IgD-negative memory B cell (primary cell): ENCODE results near the gene PCDHGB1. TPM values are rescaled to one million over a fixed set of nuclear protein-coding genes. Genes with fewer than 3 reads are reported as not detected.
"Not testable (repeated sequence)": the region's sequence is repeated elsewhere in the genome, so short reads cannot be mapped to it uniquely, and the experiment has no call there.

Experiments
- H3K27ac Mint-ChIP-seq, 3 donors: one replicate each; pipeline ENCODE4 v1.8.0; 2020 to 2022; ENCODE audit warnings: mild to moderate bottlenecking in 3 of 3, mixed read lengths in 3 of 3, moderate library complexity in 1 of 3
- H3K27me3 Mint-ChIP-seq: one replicate; pipeline ENCODE4 v1.8.0; 2021; ENCODE audit warnings: mixed read lengths
- H3K36me3 Mint-ChIP-seq: one replicate; pipeline ENCODE4 v1.8.0; 2020; ENCODE audit warnings: mild to moderate bottlenecking, mixed read lengths
- H3K4me1 Mint-ChIP-seq, 3 donors: one replicate each; pipeline ENCODE4 v1.8.0; 2020 to 2022; ENCODE audit warnings: mixed read lengths in 3 of 3, mild to moderate bottlenecking in 1 of 3
- H3K4me3 Mint-ChIP-seq, 4 donors: one replicate each; pipeline ENCODE4 v1.8.0; 2020 to 2022; ENCODE audit warnings: mild to moderate bottlenecking in 4 of 4, mixed read lengths in 4 of 4, moderate library complexity in 3 of 4
- H3K9me3 Mint-ChIP-seq, 3 donors: one replicate each; pipeline ENCODE4 v1.8.0; 2020 to 2021; ENCODE audit warnings: mixed read lengths in 3 of 3, mild to moderate bottlenecking in 1 of 3
- polyA plus RNA-seq: library from polyadenylated mRNA; unstranded; fragments of 300-500 nt; fragmentation: Illumina TruSeq; gene quantifications from one replicate; pipeline ENCODE4 v1.2.3, GENCODE V29; 2021

Gene PCDHGB1
- polyA plus RNA-seq, 1 donor from 2014 or later, result 0.41 TPM

DNA sequence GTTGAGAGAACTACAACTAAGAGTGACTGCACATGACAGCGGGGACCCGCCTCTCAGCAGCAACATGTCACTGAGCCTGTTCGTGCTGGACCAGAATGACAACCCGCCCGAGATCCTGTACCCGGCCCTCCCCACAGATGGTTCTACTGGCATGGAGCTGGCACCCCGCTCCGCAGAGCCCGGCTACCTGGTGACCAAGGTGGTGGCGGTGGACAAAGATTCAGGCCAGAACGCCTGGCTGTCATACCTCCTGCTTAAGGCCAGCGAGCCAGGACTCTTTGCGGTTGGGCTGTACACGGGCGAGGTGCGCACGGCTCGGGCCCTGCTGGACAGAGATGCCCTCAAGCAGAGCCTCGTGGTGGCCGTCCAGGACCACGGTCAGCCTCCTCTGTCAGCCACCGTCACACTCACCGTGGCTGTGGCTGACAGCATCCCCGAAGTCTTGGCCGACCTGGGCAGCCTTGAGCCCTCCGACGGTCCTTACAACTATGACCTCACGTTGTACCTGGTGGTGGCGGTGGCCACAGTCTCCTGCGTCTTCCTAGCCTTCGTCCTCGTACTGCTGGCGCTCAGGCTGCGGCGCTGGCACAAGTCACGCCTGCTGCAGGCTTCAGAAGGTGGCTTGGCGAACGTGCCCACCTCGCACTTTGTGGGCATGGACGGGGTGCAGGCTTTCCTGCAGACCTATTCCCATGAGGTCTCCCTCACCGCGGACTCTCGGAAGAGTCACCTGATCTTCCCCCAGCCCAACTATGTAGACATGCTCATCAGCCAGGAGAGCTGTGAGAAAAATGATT is 34.8 kb downstream of the PCDHGB1 start:
- Mint-ChIP-seq H3K27ac (no peak overlapping the region), H3K36me3 (peaks cover 1% of the 10 kb centered on the region), H3K4me1 (peaks cover 0 to 4% (median 2%) of the 10 kb centered on the region in 3 donors), H3K4me3 (no peak overlapping the region), H3K27me3 (peaks cover 28% of the 10 kb centered on the region), H3K9me3 (peaks cover 4 to 23% (median 8%) of the 10 kb centered on the region in 3 donors)

DNA sequence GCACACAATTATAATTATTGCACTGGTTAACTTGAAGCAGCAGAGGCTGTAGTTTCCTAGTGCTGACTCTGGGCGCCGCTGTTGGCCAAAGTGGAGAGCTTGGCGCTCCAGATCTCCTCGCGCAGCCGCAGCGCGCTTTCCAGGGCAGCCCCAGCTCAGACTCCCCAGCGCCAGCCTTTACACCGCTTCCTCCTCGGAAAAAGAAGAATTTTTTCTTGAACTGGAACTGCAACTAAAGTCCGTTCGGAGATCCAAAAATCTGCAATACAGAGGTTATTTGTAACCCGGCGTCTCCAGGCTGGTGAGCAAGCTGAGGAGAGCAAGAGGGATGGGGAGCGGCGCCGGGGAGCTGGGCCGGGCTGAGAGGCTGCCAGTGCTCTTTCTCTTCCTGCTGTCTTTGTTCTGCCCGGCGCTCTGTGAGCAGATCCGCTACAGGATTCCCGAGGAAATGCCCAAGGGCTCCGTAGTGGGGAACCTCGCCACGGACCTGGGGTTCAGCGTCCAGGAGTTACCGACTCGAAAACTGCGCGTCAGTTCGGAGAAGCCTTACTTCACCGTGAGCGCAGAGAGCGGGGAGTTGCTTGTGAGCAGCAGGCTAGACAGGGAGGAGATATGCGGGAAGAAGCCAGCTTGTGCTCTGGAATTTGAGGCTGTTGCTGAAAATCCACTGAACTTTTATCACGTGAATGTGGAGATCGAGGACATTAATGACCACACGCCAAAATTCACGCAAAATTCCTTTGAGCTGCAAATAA is 37.8 kb downstream of the PCDHGB1 start, which contains the start of gene PCDHGB4:
Gene PCDHGB4, plus strand, starts transcription at position 142 of the 755 bp plus-strand sequence. Its CDS starts 187 bp downstream, at position 329.
- H3K4me1 Mint-ChIP-seq, H3K36me3 Mint-ChIP-seq: not testable (repeated sequence)
- peak within 1 kb of the TSS in 2 of 3 donors; percentile 16 to 67 for H3K27ac Mint-ChIP-seq
- peaks cover 8 to 33% (median 9%) of the 10 kb centered on the region in 3 donors for H3K9me3 Mint-ChIP-seq
- peaks cover 37% of the 10 kb centered on the region for H3K27me3 Mint-ChIP-seq
- H3K4me3 Mint-ChIP-seq, result peak within 1 kb of the TSS; percentile 43 to 83 (median 60)

- Mint-ChIP-seq H3K9me3 (peaks cover 10 to 36% (median 11%) of the 10 kb centered on the region in 3 donors), H3K4me3 (no peak overlapping the region), H3K27ac (peak overlapping the region in 2 of 3 donors; percentile 16 to 48), H3K27me3 (peaks cover 29% of the 10 kb centered on the region), H3K36me3 (peaks cover 3% of the 10 kb centered on the region), H3K4me1 (peaks cover 0 to 4% (median 2%) of the 10 kb centered on the region in 3 donors)
Measured at GRCh38 chr5:141388661-141389060, 38.8 kb downstream of the PCDHGB1 start.

DNA sequence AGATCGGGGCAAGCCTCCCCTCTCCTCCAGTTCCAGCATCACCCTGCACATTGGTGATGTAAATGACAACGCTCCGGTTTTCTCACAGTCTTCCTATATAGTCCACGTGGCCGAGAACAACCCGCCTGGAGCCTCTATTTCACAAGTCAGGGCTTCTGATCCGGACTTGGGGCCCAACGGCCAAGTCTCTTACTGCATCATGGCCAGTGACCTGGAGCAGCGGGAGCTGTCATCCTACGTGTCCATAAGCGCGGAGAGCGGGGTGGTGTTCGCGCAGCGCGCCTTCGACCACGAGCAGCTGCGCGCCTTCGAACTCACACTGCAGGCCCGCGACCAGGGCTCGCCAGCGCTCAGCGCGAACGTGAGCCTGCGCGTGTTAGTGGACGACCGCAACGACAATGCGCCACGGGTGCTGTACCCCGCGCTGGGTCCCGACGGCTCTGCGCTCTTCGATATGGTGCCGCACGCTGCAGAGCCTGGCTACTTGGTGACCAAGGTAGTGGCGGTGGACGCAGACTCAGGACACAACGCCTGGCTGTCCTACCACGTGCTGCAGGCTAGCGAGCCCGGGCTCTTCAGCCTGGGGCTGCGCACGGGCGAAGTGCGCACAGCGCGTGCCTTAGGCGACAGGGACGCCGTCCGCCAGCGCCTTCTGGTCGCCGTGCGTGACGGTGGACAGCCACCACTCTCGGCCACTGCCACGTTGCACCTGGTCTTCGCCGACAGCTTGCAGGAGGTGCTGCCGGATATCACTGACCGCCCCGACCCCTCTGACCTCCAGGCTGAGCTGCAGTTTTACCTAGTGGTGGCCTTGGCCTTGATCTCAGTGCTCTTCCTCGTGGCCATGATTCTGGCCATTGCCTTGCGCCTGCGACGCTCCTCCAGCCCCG is 39.5 kb downstream of the PCDHGB1 start:
- H3K4me3 Mint-ChIP-seq, result peak overlapping the region in 1 of 4 donors; percentile 84
- H3K27ac Mint-ChIP-seq, result peak overlapping the region in 2 of 3 donors; percentile 16 to 57
- peaks cover 3% of the 10 kb centered on the region for H3K36me3 Mint-ChIP-seq

DNA sequence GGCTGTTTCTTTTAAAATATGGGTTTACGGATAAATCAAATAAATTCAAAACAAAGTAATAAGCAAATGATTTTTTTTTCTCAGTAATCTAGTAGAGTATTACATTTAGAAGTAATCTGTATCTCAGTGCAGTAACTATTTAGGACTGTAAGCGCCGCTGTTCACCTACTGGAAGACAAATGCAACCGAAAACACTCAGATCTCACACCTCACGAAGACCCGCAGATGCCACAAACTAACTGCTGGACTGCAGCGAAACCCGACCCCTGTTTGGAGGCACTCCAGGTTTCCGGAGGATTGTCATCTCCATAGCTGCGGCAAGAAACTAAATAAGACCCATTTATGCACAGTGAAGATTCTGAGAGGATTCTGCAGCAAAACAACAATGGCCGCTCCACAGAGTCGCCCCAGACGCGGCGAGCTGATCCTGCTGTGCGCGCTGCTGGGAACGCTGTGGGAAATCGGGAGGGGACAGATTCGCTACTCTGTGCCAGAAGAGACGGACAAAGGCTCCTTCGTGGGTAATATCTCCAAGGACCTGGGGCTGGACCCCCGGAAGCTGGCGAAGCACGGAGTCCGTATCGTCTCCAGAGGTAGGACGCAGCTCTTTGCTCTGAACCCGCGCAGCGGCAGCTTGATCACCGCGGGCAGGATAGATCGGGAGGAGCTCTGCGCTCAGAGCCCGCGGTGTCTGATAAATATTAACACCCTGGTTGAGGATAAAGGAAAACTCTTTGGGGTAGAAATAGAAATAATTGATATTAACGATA is 42.7 kb downstream of the PCDHGB1 start, which contains the start of gene PCDHGA8:
Gene PCDHGA8, plus strand, starts transcription at position 205 of the 770 bp plus-strand sequence. Its CDS starts 181 bp downstream, at position 386.
- Mint-ChIP-seq H3K36me3 (peaks cover 3% of the 10 kb centered on the region), H3K9me3 (peaks cover 10 to 27% (median 22%) of the 10 kb centered on the region in 3 donors), H3K4me1 (peaks cover 0 to 4% (median 2%) of the 10 kb centered on the region in 3 donors), H3K4me3 (no peak within 1 kb of the TSS), H3K27me3 (peaks cover 32% of the 10 kb centered on the region), H3K27ac (peak within 1 kb of the TSS in 2 of 3 donors; percentile 53 to 76)

More for the DNA sequence above, 39.5 kb downstream of the PCDHGB1 start:
- Mint-ChIP-seq H3K9me3 (peaks cover 10 to 41% (median 13%) of the 10 kb centered on the region in 3 donors), H3K4me1 (peaks cover 0 to 4% (median 2%) of the 10 kb centered on the region in 3 donors), H3K27me3 (peaks cover 32% of the 10 kb centered on the region)

GRCh38 chr5:141393267-141393666 is 43.4 kb downstream of the PCDHGB1 start:
- H3K27me3 Mint-ChIP-seq, result peaks cover 32% of the 10 kb centered on the region
- H3K9me3 Mint-ChIP-seq, result peaks cover 10 to 26% (median 22%) of the 10 kb centered on the region in 3 donors
- H3K4me1 Mint-ChIP-seq, result peaks cover 0 to 4% (median 2%) of the 10 kb centered on the region in 3 donors
- no peak overlapping the region for H3K4me3 Mint-ChIP-seq
- peaks cover 3% of the 10 kb centered on the region for H3K36me3 Mint-ChIP-seq
- peak overlapping the region in 1 of 3 donors; percentile 62 for H3K27ac Mint-ChIP-seq

DNA sequence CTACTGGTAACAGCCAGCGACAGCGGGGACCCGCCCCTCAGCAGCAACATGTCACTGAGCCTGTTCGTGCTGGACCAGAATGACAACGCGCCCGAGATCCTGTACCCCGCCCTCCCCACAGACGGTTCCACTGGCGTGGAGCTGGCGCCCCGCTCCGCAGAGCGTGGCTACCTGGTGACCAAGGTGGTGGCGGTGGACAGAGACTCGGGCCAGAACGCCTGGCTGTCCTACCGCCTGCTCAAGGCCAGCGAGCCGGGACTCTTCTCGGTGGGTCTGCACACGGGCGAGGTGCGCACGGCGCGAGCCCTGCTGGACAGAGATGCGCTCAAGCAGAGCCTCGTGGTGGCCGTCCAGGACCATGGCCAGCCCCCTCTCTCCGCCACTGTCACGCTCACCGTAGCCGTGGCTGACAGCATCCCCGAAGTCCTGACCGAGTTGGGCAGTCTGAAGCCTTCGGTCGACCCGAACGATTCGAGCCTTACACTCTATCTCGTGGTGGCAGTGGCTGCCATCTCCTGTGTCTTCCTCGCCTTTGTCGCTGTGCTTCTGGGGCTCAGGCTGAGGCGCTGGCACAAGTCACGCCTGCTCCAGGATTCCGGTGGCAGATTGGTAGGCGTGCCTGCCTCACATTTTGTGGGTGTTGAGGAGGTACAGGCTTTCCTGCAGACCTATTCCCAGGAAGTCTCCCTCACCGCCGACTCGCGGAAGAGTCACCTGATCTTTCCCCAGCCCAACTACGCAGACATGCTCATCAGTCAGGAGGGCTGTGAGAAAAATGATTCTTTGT is 44.7 kb downstream of the PCDHGB1 start:
- peak overlapping the region in 1 of 3 donors; percentile 83 for H3K27ac Mint-ChIP-seq
- H3K9me3 Mint-ChIP-seq, result peaks cover 9 to 29% (median 24%) of the 10 kb centered on the region in 3 donors
- H3K4me1 Mint-ChIP-seq, H3K36me3 Mint-ChIP-seq: not testable (repeated sequence)
- peak overlapping the region in 1 of 4 donors; percentile 17 for H3K4me3 Mint-ChIP-seq
- peaks cover 36% of the 10 kb centered on the region for H3K27me3 Mint-ChIP-seq

DNA sequence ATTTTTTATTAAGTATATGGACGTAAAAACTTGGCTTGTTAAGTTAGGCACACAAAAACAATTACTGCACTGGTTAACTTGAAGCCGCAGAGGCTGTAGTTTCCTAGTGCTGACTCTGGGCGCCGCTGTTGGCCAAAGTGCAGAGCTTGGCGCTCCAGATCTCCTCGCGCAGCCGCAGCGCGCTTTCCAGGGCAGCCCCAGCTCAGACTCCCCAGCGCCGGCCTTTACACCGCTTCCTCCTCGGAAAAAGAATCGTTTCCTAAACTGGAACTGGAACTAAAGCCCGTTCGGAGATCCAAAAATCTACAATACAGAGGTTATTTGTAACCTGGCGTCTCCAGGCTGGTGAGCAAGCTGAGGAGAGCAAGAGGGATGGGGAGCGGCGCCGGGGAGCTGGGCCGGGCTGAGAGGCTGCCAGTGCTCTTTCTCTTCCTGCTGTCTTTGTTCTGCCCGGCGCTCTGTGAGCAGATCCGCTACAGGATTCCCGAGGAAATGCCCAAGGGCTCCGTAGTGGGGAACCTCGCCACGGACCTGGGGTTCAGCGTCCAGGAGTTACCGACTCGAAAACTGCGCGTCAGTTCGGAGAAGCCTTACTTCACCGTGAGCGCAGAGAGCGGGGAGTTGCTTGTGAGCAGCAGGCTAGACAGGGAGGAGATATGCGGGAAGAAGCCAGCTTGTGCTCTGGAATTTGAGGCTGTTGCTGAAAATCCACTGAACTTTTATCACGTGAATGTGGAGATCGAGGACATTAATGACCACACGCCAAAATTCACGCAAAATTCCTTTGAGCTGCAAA is 48.1 kb downstream of the PCDHGB1 start, which contains the start of gene PCDHGB5:
Gene PCDHGB5, plus strand, starts transcription at position 192 of the 796 bp plus-strand sequence. Its CDS starts 181 bp downstream, at position 373.
- Mint-ChIP-seq H3K9me3 (peaks cover 6 to 37% (median 19%) of the 10 kb centered on the region in 3 donors), H3K27me3 (peaks cover 36% of the 10 kb centered on the region), H3K27ac (peak within 1 kb of the TSS in 2 of 3 donors; percentile 46 to 67), H3K4me3 (peak within 1 kb of the TSS; percentile 73 to 84 (median 80))
- H3K4me1 Mint-ChIP-seq, H3K36me3 Mint-ChIP-seq: not testable (repeated sequence)

- peaks cover 5 to 35% (median 19%) of the 10 kb centered on the region in 3 donors for H3K9me3 Mint-ChIP-seq
- peaks cover 42% of the 10 kb centered on the region for H3K27me3 Mint-ChIP-seq
- H3K4me1 Mint-ChIP-seq, result peaks cover 0 to 3% (median 3%) of the 10 kb centered on the region in 3 donors
- H3K27ac Mint-ChIP-seq, result peak overlapping the region in 2 of 3 donors; percentile 46 to 51
- peak overlapping the region in 2 of 4 donors; percentile 8 to 81 for H3K4me3 Mint-ChIP-seq
- peaks cover 4% of the 10 kb centered on the region for H3K36me3 Mint-ChIP-seq
Measured at GRCh38 chr5:141398608-141399007, 48.7 kb downstream of the PCDHGB1 start.

- Mint-ChIP-seq H3K9me3 (peaks cover 4 to 40% (median 21%) of the 10 kb centered on the region in 3 donors), H3K27ac (peak overlapping the region in 2 of 3 donors; percentile 51 to 87), H3K36me3 (peaks cover 4% of the 10 kb centered on the region), H3K4me3 (peak overlapping the region in 3 of 4 donors; percentile 2 to 75 (median 38)), H3K4me1 (peaks cover 0 to 3% (median 3%) of the 10 kb centered on the region in 3 donors), H3K27me3 (peaks cover 46% of the 10 kb centered on the region)
Measured at GRCh38 chr5:141399555-141400258, 49.8 kb downstream of the PCDHGB1 start.
